HG02759 (cell line): ENCODE measurements around the gene NUCKS1.

Experiments
- ATAC-seq: cut with Tn5 transposase; IDR thresholded peaks from one replicate; pipeline ENCODE4 v1.9.1; 2021; ENCODE audit warnings: mild to moderate bottlenecking, moderate library complexity; ENCODE audit not compliant: unreplicated experiment

Gene NUCKS1, protein sequence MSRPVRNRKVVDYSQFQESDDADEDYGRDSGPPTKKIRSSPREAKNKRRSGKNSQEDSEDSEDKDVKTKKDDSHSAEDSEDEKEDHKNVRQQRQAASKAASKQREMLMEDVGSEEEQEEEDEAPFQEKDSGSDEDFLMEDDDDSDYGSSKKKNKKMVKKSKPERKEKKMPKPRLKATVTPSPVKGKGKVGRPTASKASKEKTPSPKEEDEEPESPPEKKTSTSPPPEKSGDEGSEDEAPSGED

GRCh38 chr1:205750138-205751035 is at the start of gene NUCKS1:
Gene NUCKS1, minus strand, starts transcription at chr1:205750182. Its CDS starts 209 bp downstream, at chr1:205749973.
- ATAC-seq = peak; percentile 76

- ATAC-seq = no peak
Observed at GRCh38 chr1:205798577-205798976, 48.6 kb upstream of the NUCKS1 start.

- no peak for ATAC-seq
Observed at GRCh38 chr1:205797168-205797567, 47.2 kb upstream of the NUCKS1 start.

- peak; percentile 65 for ATAC-seq
Observed at GRCh38 chr1:205794011-205794730, 44.2 kb upstream of the NUCKS1 start.

GRCh38 chr1:205792961-205793673 is 43.1 kb upstream of the NUCKS1 start:
- ATAC-seq = peak; percentile 25

DNA sequence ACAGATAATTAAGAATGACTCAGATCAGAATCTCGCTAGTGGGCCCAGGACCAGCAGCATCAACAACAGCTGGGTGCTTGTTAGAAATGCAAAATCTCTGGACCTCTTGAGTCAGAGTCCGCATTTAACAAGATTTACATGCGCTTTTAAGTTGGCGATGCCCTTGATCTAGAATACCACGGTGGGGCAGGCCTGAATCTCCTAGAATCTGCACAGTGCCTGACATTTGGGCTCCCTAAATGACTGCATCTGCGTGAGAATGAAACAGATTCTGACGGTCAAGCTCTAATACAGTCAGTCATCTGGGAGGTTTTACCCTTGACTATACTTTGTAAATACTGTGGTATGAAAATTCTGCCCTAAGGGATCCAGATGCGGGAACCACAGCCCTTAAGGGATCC is 42.5 kb upstream of the NUCKS1 start:
- ATAC-seq = peak; percentile 66

GRCh38 chr1:205791568-205792180 is 41.7 kb upstream of the NUCKS1 start:
- ATAC-seq = peak; percentile 46

DNA sequence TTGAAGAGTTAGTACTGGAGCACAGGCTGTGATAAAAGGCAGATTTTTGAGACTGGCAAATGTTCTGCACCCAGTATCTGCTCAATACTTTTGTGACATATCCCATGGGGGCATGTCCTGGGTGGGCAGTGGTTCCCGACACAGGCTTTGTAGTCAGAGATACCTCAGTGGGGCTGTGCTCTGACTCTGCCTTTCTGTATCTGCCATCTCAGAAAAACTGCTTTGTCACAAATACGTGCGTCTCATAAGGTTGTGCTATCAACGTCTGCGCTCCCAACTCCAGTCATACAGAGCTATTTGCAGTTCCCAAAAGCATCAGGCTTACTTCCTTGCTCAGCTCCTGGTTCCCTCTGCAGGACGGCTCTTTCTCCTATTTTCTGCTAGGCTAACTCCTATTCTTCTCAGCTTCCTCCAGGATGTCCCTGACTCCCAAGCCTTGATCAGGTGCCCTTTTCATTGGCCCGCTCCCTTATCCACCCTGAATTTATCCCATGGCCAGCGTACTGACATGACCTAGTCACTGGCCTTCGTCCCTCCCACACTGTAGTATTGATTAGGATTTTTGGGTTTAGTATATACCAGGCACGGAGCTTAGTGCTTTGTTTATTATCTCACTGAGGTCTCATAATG is 37.4 kb upstream of the NUCKS1 start:
- no peak for ATAC-seq

DNA sequence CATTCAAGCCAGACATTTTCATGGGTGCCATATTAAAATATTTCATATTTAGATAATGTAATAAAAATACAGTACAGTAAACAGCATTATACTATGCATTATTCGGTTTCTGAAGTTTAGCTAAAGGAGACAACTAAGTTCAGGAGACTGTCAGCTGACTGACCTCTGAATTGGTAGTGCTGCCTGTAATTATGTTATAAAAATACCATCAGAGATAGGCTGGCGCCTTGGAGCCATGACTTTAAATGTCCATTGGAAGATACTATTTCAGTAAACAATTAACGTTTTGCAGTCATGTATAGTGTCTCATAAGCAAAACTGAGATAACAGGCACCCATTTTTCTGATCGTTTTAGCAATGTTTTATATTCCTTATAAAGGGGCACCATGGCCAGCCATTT is 36.6 kb upstream of the NUCKS1 start:
- no peak for ATAC-seq

- ATAC-seq = no peak
Observed at GRCh38 chr1:205785446-205785845, 35.5 kb upstream of the NUCKS1 start.

DNA sequence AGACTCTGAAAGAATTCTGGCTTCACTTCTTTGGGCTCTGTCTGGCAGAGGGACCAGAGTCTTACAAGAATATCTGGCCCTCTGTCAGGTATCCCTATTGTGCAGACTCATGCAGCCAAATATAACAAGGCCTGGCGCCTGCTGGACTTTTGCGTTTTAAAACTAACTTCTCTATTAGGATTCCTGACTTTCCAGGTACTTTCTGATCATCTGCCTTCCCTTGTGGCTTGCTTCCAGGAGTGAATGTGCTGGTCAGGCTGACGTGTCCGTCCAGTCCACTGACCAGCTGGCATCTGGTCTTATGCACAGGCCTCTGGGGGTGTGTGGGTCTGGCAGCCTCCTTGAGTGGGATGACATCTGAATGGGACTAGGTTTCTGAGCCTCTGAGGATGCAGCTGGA is 33.9 kb upstream of the NUCKS1 start:
- no peak for ATAC-seq

DNA sequence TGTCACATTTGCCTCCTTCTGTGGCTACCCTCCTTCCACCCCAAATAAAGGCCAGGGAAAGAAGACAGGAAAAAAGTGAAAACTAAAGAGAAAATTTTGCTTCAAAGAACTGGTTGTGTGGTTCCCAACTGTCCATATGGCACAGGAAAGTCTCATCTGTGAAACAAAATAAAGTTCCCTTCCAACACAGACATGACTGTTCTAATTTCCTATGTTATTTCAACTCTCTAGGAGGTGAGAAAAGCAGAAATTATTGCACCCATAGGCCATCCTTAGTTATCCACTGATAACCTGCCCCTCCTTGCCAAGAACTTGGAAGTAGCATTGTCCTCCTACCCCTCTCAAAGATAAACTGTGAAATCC is 33.4 kb upstream of the NUCKS1 start:
- ATAC-seq = no peak

DNA sequence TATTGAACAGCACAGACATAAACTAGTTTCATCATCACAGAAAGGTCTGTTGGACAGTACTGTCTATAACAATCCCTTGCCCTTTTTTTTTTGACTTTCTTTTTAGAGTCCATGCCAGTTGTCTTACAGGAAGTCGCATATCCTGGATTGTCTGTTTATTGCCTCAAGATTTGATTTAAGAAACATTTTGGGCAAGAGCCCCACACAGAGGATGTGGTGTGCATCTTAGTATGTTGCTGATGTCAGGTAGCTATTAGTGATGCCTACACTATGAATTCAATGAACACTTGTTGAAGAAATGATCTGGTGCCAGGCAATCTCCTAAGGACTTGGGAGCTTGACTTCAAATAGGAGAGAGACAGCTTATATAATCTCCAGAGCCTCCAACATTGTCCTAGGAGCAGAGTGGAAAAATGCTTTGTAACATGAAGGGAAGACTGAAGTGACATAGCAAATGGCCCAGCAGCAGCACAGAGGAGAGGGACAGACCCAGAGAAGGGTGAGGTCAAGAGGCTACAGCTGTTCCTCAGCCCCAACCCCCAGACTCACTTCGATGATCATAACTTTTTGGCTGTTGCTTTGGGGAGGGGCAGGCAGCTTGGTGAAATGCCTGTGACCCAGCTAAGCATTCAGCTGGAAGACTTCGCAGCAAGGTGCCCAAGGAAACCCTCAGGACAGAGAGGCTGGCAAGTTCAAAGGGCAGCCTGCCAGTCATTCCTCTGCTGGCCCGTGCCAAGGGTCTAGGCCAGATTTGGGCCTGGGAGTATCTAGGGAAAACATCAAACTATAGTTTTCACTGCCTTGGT is 32.8 kb upstream of the NUCKS1 start:
- no peak for ATAC-seq

- no peak for ATAC-seq
Observed at GRCh38 chr1:205780335-205780734, 30.4 kb upstream of the NUCKS1 start.

GRCh38 chr1:205777994-205778393 is 28.0 kb upstream of the NUCKS1 start:
- ATAC-seq = no peak

DNA sequence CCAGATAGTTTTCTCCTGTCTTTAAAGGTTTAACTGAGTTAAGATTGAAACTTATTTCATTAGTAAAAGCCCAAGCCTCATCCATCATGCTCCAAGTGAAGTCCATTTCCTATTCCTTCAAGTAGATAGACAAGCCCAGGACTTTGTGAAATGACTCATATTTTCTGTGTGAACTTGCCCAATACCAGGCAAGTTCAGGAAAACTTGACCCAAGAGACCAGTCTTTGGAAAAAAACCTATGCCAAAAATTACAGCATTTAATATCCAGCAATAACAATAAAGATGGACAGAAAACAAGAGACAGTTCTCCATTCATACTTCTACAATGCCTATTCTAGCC is 25.7 kb upstream of the NUCKS1 start:
- ATAC-seq = no peak

DNA sequence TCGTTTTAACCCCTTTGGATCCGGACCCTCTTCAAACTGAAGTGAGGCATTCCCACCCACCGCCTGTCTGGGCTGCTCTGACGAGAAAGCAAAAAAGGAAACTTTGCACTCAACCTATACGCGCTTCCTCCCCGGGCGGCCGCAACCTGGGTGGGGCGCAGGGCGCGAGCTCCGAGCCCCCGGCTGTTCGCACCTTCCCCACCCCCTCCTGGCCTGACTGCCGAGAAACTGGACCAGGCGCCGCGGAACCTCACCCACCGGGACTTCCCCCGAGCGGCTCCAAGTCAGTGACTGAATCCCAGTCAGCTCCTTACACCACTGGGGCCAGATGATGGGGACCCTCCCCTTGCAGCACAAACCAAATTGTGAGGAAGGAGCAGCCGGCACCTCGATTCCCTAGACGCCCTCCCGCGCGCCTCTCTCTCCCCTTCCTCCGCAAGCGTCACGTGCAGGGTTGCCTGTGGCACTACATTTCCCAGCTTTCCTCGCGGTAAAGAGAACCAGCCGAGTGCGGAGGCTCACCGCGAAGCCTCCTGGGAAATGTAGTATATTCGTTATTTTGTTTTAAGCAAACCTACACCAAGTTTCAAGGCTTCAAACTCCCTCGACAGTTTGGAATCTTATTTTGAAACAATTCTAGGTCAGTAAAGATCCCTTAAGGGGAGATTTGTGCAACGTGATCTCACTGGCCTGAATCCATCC is 25.2 kb upstream of the NUCKS1 start, which contains the start of gene RAB29:
RAB29 (minus strand) TSS at position 468 of the 702 bp plus-strand sequence. CDS start 526 bp downstream, outside the sequence.
- peak; percentile 89 for ATAC-seq

DNA sequence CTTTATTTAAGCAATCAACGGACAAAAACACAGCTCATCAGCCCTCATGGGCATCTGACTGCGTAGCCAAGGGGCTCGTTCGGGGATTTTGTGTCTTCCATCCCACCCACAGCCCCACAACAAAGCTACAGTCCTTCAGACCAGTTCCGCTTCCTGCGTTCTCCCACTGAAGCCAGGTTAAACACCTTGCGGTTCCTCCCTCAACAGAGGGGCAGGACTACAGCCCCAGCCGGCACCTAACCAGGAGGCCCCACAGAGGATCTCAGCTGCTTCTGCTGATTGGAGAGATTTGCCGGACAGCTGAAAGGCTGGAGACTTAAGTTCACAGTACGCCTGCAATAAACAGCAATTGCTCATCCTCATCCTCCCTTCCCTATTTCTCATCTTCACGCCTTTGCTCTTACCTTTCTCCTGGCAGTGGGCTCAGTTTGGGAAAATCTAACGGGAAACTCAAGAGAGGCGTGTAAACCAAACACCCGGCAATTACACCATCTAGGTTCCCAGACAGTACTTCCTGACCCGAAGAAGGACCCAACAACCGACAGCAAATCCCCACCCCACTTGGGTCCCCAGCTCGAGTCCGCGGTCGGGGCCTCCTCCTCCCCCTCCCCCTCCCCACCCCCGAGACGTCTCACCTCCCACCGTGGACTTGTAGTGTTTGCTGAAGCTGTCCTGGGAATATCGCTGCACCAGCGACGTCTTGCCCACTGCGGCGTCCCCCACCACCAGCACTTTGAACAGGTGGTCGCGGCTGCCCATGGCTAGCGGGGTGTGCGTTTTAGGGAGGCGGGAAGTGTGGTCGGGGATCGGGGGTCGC is 24.4 kb upstream of the NUCKS1 start:
- ATAC-seq = peak; percentile 39
